ENCODE data around the gene YWHAH.

GRCh38 chr22:31932863-31933262, 11.5 kb upstream of the YWHAH start:
- TF ChIP-seq ZFP3 (CRISPR knock-in tag; IDR thresholded peaks at IDR 0.05) (no peak), BACH2 (CRISPR knock-in tag; IDR thresholded peaks at IDR 0.05; ENCODE audit: borderline replicate concordance) (no peak), TSHZ2 (CRISPR knock-in tag; IDR thresholded peaks at IDR 0.05) (no peak), ZC3H10 (CRISPR knock-in tag; IDR thresholded peaks at IDR 0.05) (no peak)

Data from SK-N-SH treated with all-trans-retinoic acid at 6 μM for 48 hours (cell line).